ENCODE results near the gene DOHH.

DOHH gene

DNA sequence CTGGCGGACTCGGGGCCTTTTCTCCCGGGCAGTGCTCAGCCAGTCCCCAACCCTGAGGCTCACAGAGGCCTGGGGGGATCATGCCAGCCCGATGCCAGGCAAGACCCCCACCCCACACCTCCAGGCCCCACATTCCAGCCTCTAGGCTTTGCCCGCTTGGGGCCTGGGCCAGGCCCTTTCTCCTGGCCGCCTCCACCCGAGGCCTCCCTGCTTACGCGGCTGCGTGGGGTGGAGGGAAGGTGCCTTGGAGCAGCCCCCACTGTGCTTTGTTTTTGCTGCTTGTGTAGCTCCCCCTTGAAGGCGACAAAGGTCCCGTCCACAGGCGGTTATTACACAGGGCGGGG, 58.5 kb downstream of the DOHH start:
- DNase-seq (ENCODE audit: low read depth in 2 of 2): no peak

DNA sequence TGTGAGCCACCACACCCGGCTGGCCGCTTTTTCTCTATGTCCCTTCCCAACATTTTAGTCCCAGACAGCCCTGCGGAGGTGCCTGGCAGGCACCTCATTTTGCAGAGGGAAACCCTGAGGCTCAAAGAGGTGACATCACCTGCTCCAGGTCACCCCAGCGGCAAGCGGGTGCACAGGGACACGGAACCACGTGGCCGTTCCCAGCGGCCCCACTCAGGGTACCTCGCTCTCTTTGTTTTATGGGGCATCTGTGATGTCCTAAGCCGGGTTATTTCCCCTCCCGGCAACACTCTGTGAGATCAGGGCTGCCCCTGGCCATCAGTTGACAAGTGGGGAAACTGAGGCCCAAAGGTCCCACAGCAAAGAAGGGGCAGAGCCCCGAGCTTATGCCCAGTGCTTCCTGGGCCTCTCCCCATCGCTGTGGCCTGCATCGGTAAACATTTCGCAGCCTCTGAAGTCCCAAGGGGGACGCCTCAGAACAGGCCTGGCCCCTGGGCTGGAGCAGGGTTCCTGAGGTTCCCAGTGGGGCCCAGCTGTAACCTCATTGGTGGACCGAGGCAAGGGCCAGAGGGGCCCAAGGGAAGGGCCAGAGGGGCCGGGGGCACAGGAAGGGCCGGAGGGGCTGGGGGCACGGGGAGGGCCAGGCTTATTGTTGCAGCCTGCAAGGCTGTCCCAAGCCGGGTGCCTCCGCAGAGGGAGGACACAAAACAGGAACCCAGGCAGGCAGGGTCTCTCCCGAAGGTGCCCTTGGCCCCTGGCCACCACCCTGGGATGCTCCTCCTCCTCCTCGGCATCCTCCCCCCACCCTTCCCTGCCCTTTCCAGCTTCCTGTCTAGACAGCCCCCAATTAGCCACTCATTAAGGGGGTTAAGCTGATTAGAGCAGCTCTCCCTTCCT, 59.1 kb downstream of the DOHH start:
- no peak for DNase-seq (ENCODE audit: low read depth in 2 of 2)

Data from stimulated activated CD8-positive, alpha-beta memory T cell treated with anti-CD3 and anti-CD28 coated beads, Interleukin-2, amount 100 ng/mL, for 1 hour (primary cell).